ENCODE results near the gene FHOD3.

GRCh38 chr18:36625386-36625785 lies 327.9 kb downstream of the FHOD3 start:
- TF ChIP-seq POLR2A (conservative IDR thresholded peaks at IDR 0.05), result no peak
- TF ChIP-seq TCF7L2 (IDR thresholded peaks at IDR 0.05; ENCODE audit: low read depth, low read length), result no peak
- no peak for TF ChIP-seq BHLHE40 (IDR thresholded peaks at IDR 0.05; ENCODE audit: low read length)
- TF ChIP-seq ZBTB2 (IDR thresholded peaks at IDR 0.05), result no peak
- no peak for TF ChIP-seq CTCF (IDR thresholded peaks at IDR 0.05 in 2 of 3, conservative IDR thresholded peaks at IDR 0.05 in 1 of 3; ENCODE audit: insufficient read depth in 2 of 3, low read depth in 1 of 3, low read length in 3 of 3)

All from K562 (cell line).